PC-9 (cell line): Measurements from ENCODE around the gene CD226.

Experiments used
- EZH2 ChIP-seq: fragments of 200-600 bp; sonication (generic); IDR thresholded peaks from 2 replicates; pipeline ENCODE4 v1.8.0; 2017; ENCODE audit warnings: antibody characterized with exemption, low read depth
- TF ChIP-seq, protein P1 (sequence below): fragments of 200-600 bp; sonication (generic); conservative IDR thresholded peaks from 2 replicates; pipeline ENCODE4 v1.6.1; 2017; ENCODE audit warnings: mixed run types, antibody characterized with exemption, mild to moderate bottlenecking, moderate library complexity

GRCh38 chr18:69838620-69839411 is 108.9 kb downstream of the CD226 start:
- no peak for TF ChIP-seq EZH2
- TF ChIP-seq, protein P1, sequence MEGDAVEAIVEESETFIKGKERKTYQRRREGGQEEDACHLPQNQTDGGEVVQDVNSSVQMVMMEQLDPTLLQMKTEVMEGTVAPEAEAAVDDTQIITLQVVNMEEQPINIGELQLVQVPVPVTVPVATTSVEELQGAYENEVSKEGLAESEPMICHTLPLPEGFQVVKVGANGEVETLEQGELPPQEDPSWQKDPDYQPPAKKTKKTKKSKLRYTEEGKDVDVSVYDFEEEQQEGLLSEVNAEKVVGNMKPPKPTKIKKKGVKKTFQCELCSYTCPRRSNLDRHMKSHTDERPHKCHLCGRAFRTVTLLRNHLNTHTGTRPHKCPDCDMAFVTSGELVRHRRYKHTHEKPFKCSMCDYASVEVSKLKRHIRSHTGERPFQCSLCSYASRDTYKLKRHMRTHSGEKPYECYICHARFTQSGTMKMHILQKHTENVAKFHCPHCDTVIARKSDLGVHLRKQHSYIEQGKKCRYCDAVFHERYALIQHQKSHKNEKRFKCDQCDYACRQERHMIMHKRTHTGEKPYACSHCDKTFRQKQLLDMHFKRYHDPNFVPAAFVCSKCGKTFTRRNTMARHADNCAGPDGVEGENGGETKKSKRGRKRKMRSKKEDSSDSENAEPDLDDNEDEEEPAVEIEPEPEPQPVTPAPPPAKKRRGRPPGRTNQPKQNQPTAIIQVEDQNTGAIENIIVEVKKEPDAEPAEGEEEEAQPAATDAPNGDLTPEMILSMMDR = no peak
